T47D (cell line): Measurements from ENCODE around the gene MYL3.
"Not testable (repeated sequence)": the region's sequence is repeated elsewhere in the genome, so short reads cannot be mapped to it uniquely, and the experiment has no call there.

Source experiments
- DNase-seq, 2 experiments: peaks; one replicate each; pipeline versions ENCODE4 v3.0.0 to v3.0.0-alpha.2; 2011 to 2012; ENCODE audit warnings: low read depth in 1 of 2, low spot score in 1 of 2
- JUND ChIP-seq: IDR thresholded peaks from 2 replicates; pipeline ENCODE4 v1.6.1; 2012; ENCODE audit warnings: low read depth
- in situ Hi-C: cut with HindIII; loops from 2 replicates; pipeline ENCODE4 v1.10.0; 2016; ENCODE audit warnings: low sequenced_read_pairs, low pct_unique_long_range_greater_than_20kb

The MYL3 gene

DNA sequence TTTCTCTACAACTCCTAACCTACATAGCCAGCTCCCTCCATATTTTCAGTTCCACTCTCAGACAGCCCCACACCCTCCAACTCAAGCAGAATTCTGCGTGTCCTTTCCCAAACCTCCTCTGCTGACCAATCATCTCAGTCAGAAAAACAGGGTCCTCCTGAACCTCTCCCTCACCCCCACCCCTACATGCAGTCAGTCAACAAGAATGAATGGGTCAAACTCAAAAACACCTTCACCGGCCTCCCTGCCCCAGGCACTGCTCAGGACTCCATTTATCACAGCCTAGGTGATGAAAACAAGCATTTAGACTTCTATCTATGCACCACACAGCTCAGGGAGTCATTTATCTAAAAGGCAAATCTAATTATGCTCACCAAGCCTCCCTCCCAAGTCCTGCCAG lies 32.4 kb downstream of the MYL3 start:
- in situ Hi-C loops, result no loop called here
- no peak for TF ChIP-seq JUND
- no peak for DNase-seq

DNA sequence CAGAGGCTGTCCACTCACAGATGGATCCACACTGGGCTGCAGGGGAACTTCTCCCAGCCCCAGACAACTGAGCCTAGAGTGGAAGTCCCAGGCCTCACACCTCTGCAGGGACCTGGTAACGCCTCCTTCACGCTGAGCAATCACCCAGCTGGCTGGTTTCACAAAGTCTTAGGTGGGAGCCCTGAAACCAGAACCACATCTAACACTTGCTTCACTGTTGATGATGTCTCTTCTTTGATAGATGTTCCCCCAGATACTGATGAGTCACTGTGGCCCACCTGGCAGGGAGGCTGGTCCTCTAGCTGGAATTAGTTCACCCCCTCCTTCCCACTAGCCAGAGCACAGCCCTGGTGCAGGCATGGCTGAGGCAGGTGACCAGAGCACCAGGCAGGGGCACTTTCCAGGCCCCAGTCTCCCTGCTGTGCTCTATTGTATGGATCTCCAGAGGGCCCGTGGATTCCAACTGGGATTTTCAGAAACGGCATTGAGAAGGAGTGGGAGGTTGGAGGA lies 33.5 kb downstream of the MYL3 start:
- DNase-seq, result no peak

DNA sequence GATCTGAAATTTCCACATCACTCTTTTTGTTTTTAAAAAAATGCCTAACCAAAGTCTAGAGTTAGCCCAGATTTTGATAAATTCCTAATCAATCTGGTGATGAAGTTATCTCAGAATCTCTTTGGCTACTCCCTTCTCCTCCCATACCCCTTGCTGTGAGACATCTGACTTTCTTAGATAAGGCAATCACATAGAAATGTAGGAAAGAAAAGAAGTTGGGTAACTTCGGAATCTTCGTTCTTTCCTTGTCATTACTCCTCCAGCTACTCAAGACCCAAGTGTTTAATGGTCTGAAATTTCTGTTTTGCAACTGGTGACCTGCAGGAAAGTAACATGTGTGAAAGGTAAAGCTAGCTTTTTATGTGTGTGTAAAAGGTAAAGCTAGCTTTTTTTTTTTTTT lies 37.8 kb downstream of the MYL3 start:
- no peak for DNase-seq
- in situ Hi-C loops, result no loop called here
- no peak for TF ChIP-seq JUND

More for the DNA sequence above, 33.5 kb downstream of the MYL3 start:
- in situ Hi-C loops, result no loop called here
- no peak for TF ChIP-seq JUND

DNA sequence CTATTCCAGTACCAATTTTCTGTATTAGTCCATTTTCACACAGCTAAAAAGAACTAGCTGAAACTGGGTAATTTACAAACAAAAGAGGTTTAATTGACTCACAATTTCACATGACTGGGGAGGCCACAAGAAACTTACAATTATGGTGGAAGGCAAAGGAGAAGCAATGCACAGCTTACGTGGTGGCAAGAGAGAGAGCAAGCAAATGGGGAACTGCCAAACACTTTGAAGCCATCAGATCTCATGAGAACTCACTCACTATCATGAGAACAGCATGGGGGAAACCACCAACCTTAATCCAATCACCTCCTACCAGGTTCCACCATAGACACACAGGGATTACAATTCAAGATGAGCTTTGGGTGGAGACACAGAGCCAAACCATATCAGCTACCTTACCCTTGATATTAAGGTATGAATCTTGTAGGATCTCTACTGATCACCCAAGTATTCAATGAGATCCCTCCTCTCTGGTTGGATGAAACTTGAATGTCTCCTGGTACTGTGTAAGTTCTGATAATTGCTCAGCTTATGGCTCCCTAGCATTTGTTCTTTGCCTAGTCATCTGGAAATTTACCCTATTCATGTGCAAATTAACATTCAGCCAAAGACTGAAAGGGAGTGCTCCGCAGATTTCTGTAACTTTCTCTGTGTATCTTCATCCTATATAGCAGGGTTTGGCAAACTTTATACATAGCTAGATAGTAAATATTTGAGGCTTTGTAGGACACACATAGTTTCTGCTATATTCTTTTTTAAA lies 38.9 kb downstream of the MYL3 start:
- no peak for TF ChIP-seq JUND
- in situ Hi-C loops, result no loop called here

DNA sequence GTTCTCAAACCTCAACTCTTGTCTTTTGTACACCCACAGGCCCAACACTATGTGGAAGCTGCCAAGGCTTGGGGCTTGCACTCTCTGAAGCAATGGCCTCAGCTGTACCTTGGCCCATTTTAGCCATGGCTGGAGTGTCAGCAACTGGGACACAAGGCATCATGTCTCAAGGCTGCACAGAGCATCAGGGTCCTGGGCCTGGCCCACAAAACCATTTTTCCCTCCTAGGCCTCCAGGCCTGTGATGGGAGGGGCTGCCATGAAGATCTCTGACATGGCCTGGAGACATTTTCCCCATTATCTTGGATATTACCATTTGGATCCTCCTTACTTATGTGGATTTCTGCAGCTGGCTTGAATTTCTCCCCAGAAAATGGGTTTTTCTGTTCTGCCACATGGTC lies 39.9 kb downstream of the MYL3 start:
- DNase-seq, in situ Hi-C loops: not testable (repeated sequence)

More for the DNA sequence above, 38.9 kb downstream of the MYL3 start:
- no peak for DNase-seq

DNA sequence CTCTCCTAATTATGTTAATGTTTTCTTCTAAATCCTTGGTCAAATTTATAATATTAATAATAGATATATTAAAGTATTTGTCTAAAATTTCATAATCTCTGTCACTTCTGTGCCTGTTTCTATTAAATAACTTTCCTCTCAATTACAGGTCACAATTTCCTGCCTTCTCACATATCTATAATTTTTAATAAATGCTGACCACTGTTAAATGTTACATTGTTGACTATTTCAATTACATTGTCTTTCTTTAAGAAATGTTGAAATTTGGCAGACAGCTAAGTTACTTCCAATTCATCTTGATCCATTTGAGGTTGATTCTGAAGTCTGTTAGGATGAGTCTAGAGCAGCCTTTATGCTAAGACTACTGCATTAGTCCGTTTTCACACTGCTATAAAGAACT lies 41.7 kb downstream of the MYL3 start:
- in situ Hi-C loops, result no loop called here
- TF ChIP-seq JUND, result no peak
- DNase-seq, result no peak

DNA sequence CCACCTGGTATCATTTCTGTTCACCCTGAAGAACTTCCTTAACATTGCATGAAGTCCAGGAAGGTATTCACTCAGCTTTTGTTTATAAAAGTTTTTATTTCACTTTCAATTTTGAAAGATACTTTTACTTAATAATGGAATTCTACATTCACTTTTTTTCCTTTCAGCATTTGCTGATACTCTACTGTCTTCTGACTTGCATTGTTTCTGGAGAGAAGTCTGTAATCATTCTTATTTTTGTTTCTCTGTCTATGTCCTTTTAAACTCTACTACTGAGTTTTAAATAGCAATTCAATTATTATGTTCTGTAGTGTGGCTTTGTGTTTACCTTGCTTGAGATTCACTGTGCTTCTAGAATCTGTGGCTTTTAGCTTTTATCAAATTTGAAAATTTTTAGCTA lies 42.4 kb downstream of the MYL3 start:
- no peak for TF ChIP-seq JUND
- in situ Hi-C loops, result no loop called here
- DNase-seq, result no peak

DNA sequence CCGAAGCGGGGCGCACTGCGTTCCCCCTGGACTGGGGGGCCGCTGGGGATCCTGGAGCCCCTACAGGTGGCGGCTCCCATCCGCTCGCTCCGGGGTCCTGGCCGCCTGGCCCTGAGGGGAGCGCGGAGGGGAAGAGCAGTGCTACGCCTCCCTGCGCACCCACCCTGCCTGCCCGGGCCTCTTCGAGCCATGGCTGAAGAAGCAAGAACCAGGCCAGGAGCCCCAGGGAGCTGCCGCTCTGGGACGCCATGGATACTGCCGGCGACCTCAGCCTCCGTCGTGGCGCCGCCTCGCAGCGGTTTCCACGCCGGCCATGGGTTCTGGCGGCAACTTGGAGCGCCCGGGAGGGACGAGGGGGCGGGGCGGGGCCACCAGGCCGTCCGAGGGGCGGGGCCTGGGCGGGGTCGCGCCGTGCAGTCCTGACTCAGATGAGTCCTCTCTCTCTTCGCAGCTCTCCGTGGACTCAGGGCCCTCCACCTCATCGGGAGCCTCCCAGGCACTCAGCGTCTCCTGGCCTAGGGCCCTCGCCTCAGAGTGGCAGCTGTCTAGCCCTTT lies 50.9 kb downstream of the MYL3 start:
- in situ Hi-C loops, result no loop called here
- DNase-seq, result no peak
- no peak for TF ChIP-seq JUND

DNA sequence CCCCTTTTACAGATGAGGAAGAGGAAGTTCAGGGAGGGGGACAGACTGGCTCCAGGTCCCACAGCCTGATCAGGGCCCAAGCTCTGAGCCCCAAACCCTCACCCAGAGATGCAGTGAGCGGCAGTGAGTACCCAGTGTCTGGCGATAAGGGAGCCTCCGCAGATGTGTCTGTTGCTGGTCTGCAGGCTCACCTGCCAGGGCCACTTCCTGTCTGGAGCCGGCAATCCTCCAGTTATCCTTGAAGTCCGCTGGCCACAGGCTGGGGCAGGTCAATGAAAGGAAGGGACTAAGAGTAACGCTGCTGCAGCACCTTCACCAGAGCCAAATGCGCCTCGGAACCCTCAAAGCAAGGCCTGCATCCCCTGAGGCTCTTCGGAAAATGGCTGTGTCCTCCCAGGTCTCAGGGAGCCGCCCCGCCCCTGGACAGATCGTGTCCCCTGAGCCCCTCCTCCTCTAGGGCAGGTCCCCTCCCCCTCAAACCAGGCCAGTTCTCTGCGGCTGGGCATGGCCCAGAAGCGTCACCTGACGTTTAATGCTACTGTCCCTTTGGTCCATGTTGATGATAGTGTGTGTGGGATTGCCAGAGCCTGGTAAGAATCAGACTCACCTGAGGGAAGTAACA lies 51.5 kb downstream of the MYL3 start:
- TF ChIP-seq JUND, result no peak
- in situ Hi-C loops, result no loop called here
- DNase-seq, result no peak

DNA sequence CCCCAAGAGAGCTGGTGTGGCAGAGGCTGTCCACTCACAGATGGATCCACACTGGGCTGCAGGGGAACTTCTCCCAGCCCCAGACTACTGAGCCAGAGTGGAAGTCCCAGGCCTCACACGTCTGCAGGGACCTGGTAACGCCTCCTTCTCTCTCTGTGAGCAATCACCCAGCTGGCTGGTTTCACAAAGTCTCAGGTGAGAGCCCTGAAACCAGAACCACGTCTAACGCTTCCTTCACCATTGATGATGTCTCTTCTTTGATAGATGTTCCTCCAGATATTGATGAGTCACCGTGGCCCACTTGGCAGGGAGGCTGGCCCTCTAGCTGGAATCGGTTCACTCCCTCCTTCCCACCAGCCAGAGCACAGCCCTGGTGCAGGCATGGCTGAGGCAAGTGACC lies 54.5 kb downstream of the MYL3 start:
- in situ Hi-C loops, DNase-seq: not testable (repeated sequence)
